Raji (cell line): ENCODE measurements around the gene BMPER.

ENCODE experiments used
- POLR2A ChIP-seq: IDR thresholded peaks from 2 replicates; pipeline ENCODE4 v1.6.1; 2011; ENCODE audit warnings: low read depth, low read length, control low read depth; ENCODE audit not compliant: insufficient read depth

The BMPER gene

GRCh38 chr7:34155220-34155908, 250.0 kb downstream of the BMPER start:
- TF ChIP-seq POLR2A: no peak

DNA sequence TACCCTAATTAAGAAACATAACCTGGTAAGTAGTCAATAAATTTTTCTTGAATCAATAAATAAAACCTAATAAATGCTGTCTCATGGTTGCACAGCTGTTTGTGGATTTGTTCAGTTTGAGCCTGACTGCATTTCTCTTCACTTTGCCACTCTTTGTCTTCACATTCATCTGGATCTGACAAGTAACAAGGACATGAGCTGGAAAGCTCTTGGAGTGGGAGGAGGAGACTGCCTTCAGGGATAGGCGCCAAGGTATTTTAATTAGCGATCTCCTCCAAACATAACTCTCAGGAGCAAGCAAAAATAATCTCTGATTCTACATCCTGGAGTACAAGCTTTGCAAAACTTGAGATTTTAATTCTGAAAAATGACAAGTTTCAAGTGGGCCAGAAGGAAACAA, 251.0 kb downstream of the BMPER start:
- no peak for TF ChIP-seq POLR2A

DNA sequence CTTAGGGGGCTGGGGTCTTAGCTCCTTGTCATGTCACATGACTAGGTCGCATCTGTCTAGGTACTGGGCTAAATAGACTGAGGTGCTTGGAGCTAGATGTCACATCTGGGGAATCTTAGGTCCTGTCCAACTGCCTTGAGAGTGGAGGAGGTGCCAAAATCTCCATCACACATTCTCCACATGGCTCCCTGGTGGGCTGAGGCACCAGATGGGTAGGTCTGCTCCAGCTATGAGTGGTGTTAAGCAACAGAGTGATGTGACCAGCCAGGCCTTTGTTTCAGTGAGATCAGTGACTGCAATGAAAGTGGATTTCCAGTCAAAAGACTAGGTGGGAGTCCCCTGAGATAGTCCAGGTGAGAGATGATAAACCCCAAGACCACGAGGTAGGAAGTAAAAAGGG, 251.8 kb downstream of the BMPER start:
- TF ChIP-seq POLR2A: no peak

DNA sequence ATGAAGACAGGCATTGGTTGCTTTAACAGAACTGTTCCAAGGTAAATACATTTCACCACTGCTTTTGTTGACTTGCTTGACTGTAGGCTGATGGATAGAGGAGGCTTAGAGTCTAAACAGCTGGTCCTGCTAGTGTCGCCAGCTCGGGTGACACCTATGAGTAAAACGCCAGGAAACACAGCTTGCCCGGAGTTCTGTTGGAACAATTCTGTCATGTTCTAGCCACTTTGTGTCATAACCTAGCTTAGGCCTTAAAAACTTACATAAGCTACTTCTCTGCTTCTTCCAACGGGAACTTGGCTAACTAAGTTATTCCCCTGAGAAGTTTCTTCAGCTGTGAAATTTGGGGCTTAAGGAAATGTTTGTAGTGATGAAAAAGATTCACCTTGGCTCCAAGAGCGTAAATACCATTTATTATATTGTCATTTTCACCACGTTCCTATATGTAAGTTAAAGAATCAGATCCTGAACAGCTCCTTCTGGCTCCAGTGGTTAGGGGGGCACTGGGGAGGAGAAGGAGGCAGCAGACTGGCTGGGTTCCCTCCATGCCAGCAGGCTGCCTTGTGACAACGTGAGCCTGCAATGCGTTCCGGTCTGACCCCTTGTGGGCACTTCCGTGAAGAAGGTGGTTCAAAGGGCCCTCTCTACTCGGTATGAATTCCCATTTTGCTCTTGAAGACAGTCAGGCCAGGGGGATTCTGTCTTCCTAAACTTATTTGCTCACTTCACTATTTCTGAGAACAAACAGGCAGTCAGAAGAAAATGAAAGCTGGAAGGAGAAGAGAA, 253.2 kb downstream of the BMPER start:
- no peak for TF ChIP-seq POLR2A

GRCh38 chr7:34160261-34160752, 255.0 kb downstream of the BMPER start:
- no peak for TF ChIP-seq POLR2A

DNA sequence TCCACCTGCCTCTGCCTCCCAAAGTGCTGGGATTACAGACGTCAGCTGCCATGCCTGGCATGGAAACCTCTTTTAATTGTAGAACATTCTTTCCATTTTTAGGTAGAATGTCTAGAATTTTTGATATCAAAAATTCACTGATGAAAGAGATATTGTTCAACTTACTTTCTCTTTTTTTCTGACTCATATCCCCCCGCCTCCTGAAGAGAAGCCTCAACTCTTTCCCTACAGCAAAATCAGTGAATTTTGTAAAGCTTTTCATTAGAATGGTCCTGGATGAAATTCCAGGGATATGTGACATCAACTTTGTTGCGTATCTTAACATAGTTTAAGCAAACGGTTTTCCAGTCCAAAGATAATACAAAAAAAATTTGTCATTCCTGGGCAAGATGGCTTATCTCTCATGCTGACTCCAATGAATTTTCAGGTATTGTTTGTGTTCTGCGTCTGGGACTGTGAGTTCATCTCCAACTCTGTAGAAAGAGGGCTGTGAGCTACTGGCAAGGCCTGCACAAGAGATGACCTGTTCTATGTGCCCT, 256.8 kb downstream of the BMPER start:
- TF ChIP-seq POLR2A: no peak

DNA sequence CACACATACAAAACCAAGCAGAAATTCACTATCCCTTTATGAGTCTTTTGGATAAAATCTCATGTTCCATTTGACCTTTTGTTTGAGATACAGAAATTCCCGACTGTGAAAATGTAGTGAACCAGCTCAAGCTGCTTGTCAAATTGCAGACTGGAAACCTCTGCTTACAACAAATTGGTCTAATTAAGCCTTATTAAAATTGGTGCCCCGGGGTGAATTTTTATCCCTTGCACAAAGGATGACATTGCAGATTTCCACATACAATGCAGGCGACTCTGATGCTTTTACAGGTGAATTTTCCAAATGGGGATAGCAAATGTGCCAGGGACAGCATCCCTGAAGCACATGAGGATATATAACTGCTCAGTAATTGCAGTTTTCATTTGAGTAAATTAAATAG, 257.3 kb downstream of the BMPER start:
- no peak for TF ChIP-seq POLR2A

- TF ChIP-seq POLR2A: no peak
These were observed 258.6 kb downstream of the BMPER start for GRCh38 chr7:34163956-34164355.

DNA sequence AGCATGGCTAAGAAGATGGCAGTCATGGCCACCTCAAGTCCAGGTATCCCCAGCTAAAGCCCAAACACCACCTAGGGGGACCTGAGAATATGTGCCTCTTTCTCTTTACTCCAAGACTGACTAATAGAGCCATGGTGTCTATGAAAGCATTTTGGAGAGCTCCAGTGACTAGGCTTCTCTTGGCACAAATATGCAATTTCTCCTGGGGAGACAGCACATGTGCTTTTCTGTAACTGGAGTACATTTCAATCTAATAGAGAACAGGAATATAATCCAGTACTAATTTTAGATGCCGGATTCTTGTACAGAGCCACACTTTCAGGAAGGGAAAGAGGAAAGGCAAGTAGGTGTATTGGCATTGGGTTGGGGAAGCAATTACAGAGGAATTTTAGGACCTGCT, 260.1 kb downstream of the BMPER start:
- TF ChIP-seq POLR2A: no peak

DNA sequence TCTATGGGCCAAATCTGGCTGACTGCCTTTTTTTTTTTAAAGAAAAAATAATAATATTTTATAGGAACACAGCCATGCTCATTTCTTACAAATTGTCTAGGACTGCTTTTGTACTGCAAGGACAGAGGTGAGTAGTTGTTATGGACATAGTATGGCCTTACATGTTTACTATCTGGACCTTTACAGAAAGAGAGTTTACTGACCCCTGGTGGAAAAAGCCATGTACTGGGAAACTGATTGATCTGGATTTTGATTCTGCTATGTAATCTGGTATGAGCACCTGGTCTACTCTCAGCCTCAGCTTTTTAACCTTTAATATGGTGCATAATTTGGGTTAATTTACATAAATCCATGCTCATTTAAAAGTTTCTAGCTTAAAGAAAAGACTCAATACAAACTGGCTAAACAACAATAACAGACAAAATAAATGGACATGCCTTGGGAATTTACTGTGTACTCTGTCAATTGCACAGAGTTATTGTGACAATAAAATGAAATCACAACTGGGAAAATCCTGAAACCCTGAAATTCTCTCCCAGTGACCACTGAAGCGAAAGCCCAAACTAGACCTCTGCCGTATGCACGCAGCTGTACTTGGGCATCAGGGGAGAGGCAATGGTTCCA, 260.7 kb downstream of the BMPER start:
- no peak for TF ChIP-seq POLR2A

GRCh38 chr7:34168013-34168412, 262.7 kb downstream of the BMPER start:
- no peak for TF ChIP-seq POLR2A

GRCh38 chr7:34175837-34176236, 270.5 kb downstream of the BMPER start:
- no peak for TF ChIP-seq POLR2A

GRCh38 chr7:34177476-34177875, 272.1 kb downstream of the BMPER start:
- no peak for TF ChIP-seq POLR2A

DNA sequence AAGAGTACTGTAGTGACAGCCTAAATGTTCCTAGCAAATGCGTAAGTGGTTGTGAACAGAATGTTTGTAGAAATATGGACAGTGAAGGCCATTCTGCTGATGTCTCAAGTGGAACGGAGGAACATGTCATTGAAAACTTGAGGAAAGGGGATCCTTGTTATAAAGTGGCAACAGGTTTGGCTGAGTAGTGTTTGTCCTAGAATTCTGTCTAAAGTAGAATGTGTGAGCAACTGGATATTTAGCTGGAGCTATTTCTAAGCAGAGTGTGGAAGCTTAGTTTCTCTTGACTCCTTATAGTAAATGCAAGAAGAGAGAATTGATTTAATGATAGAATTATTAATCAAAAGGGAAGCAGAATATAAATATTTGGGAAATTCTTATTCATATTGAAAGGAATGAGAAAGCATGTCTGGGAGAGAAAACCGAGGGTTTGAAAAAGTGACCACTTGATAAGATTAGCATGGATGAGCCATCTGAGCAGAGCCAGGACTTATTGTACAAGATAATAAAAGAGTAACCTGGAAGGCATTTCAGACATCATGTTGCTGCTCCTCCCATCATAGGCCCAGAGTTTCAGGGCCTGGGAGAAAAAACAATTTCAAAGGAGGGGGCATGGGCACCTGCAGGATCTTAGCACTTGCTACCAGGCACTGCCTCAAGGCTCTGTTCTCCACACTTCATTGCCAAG, 276.1 kb downstream of the BMPER start:
- no peak for TF ChIP-seq POLR2A

- TF ChIP-seq POLR2A: no peak
These were observed 279.1 kb downstream of the BMPER start for GRCh38 chr7:34184466-34184865.

DNA sequence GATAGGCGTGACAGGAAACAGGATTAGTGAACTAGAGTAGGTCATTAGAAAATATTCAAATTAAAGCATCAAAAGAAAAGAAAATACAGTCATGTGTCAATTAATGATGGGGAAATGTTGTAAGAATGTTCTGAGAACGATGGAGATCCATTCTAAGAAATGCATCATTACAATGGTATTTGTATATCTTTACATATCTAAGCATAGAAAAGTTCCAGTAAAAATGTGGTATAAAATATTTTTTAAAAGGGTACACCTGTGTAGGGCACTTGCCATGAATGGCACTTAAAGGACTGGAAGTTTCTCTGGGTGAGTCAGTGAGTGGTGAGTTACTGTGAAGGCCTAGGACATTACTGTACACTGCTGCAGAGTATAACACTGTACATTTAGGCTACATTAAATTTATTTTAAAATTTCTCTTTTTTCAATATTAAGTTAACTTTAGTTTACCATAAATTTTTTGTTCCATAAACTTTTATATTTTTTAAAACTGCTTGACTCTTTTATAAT, 282.5 kb downstream of the BMPER start:
- no peak for TF ChIP-seq POLR2A

- no peak for TF ChIP-seq POLR2A
These were observed 283.7 kb downstream of the BMPER start for GRCh38 chr7:34189031-34189430.
